ENCODE results near the gene ITK.

- TF ChIP-seq, protein P1, sequence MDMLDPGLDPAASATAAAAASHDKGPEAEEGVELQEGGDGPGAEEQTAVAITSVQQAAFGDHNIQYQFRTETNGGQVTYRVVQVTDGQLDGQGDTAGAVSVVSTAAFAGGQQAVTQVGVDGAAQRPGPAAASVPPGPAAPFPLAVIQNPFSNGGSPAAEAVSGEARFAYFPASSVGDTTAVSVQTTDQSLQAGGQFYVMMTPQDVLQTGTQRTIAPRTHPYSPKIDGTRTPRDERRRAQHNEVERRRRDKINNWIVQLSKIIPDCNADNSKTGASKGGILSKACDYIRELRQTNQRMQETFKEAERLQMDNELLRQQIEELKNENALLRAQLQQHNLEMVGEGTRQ (IDR thresholded peaks at IDR 0.05; ENCODE audit: low read length): no peak
- no peak for TF ChIP-seq RXRA (IDR thresholded peaks at IDR 0.05; ENCODE audit: insufficient read depth, low read depth, low read length)
- no peak for TF ChIP-seq ZNF274 (IDR thresholded peaks at IDR 0.05; ENCODE audit: borderline replicate concordance, extremely low read depth, low read length)
- no peak for TF ChIP-seq POLR2AphosphoS5 (IDR thresholded peaks at IDR 0.05; ENCODE audit: low read depth, low read length)
- no peak for TF ChIP-seq CTCF (IDR thresholded peaks at IDR 0.05; ENCODE audit: control extremely low read depth in 1 of 3, insufficient read depth in 1 of 3, low read depth in 1 of 3, low read length in 3 of 3)
- TF ChIP-seq POLR2A (IDR thresholded peaks at IDR 0.05; ENCODE audit: control extremely low read depth in 1 of 2, low read depth in 2 of 2, low read length in 2 of 2): no peak
- TF ChIP-seq JUND (IDR thresholded peaks at IDR 0.05; ENCODE audit: low read length): no peak
Observed at GRCh38 chr5:157205708-157206107, 25.1 kb downstream of the ITK start.

All from H1 (cell line).